ENCODE results near the gene TMA16.
"Not testable (repeated sequence)": the region's sequence is repeated elsewhere in the genome, so short reads cannot be mapped to it uniquely, and the experiment has no call there.

TMA16 gene

DNA sequence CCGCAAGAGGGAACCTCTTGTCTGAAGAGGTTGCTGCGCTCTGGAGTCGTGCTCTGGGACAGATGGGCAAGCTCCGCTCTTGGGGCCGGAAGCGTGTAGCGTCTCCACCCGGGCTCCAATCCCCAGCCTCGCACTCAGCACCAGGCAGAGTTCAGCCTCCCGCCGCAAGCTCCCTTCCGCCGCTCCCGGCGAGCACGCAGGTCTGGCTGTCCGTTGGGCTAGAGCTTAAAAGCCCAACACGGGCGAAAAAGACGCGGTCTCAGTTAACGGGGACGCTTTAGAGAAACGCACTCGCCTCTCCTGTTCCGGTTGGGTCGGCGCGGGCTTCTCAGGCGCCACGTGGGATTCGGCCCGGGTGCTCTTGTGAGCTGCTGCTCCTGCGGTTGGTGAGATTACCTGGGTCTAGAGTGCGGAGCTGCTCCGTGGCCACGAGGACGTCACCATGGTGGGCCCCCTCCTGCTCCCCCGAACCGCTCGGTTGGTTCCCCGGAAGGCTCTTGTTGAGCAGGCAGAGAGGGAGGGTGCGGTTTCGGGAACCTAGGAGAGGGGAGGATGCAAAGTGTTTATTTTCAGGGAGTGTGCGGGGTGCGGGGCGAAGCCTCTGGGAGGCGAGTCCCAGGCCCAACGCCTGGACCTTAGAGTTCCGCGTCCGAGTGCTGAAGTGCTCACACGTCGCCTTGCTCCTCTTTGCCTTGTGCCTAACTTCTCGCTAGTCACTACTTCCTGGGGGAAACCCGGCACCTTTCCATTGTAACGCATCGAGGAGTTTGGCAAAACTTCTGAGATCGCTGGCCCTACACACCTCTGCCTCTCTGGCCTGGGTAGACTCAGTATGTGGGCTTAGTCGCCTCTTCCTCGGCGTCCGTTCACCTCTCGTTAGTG, at the start of gene TMA16:
TSS of gene TMA16 (plus strand) at position 331 of the 882 bp plus-strand sequence. CDS start at position 443, 112 bp downstream.
- peak; percentile 73 for DNase-seq

DNA sequence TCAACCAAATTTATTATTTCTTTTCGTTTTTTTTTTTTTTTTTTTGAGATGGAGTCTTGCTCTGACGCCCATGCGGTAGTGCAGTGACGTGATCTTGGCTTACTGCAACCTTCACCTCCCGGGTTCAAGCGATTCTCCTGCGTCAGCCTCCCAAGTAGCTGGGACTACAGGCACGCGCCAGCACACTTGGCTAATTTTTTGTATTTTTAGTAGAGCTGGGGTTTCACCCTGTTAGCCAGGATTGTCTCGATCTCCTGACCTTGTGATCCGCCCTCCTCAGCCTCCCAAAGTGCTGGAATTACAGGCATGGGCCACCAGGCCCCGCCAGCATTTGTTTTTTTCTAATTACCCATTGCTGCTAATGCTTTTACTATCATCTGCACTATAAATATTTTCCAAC, 47.5 kb upstream of the TMA16 start:
- not testable (repeated sequence) for DNase-seq

DNA sequence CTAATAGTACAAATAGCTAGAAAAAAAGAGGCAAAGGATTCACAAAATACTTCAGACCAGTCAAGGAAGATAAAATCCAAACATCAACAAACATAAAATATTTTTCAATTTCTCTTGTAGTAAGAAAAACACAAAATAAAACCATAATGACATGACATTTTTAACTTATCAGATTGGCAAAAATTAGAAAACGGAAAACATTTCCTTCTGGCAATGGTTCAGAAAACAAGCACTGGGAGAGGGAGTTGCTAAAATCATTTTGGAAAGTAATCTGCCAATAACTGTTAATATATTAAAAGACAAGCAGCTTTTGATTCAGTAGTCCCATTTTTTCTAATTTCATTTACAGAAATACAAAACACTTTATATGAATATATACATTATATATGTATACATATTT, 47.0 kb upstream of the TMA16 start:
- no peak for DNase-seq

DNA sequence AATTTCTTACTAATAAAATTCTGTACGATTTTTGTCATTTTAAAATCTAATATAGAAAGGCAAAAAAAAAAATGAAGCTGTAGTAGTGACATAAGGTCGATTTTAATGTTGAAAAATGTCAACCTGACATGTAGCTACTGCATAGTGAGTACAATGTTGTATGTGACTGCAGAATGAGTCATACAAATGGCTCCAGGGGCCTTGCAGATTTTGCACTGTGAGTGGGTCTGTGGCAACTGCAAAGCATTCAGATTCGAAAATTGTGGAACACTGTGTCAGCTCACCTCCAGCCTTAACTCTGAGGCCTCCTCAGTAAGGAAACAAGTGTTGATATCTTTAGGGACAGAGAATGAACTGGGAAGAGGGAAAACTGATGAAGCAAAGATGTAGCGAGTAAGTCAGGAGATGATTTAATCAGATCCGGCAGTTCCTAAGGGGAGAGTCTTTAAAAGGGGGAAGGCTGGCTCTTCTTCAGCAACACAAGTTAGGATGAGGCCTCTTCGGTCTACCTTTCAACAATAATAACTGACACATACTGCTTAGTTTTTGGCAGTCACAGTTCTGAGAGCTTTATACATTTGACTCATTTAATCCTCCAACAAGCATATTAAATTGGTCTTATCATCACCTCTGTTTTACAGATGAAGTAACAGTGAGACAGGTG, 45.8 kb upstream of the TMA16 start:
- no peak for DNase-seq

DNA sequence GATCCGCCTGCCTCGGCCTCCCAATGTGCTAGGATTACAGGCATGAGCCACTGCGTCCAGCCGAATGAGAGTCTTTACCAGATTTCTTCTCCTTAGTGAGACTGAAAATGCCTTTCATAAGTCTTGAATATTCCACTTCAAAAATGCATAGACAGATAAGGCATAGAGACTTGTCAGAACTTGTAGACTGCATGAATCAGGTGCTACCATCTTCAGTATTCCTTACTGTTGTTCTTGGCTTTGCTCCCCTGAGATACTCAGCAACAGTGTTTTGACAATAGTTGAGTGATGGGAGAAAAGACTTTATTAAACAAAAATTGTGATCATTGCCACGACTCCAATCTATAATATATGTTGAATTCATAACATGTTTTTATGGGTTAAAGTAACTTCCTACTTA, 31.9 kb upstream of the TMA16 start:
- no peak for DNase-seq

DNA sequence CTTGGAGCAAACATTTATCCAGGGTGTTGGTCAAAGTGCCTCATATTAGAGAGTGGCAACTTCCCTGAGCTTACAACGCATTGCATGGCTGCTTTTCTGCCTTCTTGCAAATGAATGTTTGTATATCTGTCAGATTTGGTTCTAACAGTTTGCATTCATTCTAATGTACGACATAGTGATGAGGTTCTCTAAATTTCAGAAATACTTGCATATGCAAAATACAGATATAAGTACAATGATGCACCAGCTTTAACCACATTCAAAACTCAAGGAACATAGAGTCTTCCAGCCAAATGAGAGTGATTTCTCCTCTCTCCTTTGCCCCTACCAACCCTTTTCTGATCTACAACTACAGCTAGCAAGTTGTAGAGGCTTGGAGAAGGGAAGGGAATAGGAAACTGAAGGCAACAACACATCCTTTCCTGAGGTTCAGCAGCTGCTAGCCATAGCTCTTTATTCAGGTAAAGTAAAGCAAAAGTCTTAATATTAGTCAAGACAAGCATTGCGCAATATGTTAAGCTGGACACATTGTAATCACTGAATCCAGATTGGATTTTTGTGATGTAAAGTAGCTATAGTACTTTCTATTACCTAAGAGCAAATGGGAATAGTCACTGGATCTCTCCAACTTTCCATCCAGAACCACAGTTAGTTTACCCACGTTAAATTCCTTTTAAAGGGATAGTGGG, 27.3 kb upstream of the TMA16 start:
- no peak for DNase-seq

DNA sequence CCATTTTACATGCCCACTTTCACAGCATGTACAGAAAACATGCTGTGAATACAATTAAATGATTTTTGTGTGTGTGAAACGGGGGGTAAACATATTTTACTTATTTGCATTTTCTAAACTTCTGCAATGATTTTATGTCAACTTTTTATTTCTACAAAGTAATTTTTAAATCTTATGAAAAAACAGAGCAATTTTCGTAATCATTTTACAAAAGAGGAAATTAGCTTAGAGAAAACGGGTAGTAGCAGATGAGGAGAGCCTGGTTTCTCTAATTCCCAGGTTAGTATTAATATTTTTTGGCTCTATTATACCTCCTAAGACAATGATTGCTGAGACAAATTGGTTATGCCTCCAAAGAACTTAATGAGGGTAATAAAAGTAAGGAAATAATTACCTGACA, 24.1 kb upstream of the TMA16 start:
- DNase-seq = no peak

DNA sequence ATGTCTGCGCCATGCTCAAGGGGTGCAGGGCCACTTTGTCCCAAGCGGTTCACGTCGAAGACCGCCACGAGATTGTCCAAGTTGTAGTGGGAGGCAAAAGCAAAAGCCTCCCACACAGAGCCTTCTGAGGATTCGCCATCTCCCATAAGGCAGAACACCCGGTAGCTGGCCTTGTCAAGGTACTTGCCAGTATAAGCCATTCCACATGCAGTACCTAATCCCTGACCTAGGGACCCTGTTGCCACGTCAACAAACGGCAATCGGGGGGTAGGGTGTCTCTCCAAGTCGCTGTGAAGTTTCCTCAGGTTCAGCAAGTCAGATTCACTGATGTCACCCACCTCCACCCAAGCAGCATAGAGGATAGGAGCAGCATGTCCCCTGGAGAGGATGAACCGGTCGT, 21.4 kb upstream of the TMA16 start:
- DNase-seq = no peak

DNA sequence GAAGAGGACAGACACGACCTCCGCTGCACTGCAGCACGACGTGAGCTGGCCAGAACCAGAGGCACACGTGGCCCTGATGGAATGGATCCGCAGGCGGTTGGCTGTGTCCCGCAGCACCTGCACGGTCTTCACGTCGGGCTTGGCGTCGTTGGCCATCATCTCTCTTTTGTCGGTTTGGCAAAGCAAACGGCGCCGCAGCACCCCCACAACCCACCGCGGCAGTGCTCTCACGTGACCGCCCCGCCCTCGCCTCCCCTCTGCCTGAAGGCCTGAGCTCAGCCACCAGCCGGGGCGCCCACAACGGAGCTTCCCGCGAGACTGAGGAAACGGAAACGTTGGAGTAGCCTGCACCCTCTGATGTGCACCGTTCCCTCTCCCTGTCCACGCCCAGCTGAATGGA, 20.9 kb upstream of the TMA16 start, which contains the start of gene TKTL2:
TSS of gene TKTL2 (minus strand) at position 179 of the 400 bp plus-strand sequence. CDS start at position 159, 20 bp downstream.
- DNase-seq = no peak

DNA sequence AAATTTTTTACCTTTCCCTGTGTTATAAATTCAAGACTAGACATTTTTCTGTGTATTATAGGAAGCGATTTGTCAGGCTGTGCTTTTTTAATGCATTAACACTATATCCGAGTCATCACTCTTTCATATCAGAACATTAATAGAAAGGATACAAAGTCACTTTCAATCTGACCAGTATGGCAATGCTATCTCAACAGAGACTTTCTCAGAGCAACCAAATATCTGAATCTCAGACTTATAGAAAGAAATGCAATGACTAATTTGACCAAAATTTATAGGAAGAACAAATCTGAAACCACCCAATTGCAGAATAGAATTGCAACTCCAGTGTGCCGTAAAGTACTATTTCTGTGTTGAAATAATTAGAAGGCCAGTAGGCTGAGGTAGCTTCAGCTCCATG, 20.5 kb upstream of the TMA16 start:
- no peak for DNase-seq

DNA sequence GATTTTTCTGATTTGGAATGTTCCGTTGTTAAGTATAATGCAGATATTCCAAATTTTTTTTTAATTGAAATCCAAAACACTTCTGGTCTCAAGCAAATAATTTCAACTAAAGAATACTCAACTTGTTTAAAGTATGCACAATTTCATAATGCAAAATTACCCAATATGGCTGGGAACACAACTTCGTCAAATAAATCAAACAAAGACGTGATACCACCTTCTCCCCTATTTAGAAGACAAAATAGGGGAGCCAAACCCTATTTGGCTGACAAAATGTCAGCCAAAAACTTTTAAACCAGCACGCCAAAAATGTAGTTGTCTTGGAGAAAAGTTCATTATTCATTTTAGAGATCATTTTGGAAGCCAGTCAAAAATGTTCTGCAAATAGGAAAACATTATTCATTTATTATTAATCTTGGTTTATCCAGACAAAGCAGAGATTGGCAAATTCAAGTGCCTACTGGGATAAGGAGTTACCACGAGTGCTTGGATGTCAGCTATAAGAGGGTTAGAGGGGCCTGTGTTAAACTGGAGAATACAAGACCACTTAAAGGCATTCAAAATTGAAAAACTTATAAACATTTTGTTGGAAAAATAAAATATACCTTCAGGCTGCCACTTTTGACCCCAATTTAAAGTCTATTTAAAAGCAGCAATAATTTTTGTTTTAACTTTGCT, 17.6 kb upstream of the TMA16 start:
- no peak for DNase-seq

DNA sequence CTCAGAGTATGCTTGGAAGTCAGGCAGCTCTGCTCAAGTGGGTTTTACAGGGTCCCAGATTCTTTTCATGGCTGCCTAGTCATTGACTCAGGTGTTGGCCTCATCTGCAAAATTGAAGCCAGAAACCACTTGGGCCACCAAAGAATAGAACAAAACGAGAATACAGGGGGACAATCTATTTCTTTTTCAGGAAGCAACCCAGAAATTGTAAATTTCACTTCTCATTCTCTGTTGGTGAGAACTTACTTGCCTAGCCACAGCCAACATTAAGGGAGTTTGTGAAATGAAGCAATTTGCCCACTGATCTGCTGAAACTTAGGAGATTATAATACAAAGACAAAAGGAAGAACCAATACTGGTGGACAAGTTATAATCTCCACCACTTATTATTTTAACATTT, 12.3 kb upstream of the TMA16 start:
- DNase-seq = no peak

DNA sequence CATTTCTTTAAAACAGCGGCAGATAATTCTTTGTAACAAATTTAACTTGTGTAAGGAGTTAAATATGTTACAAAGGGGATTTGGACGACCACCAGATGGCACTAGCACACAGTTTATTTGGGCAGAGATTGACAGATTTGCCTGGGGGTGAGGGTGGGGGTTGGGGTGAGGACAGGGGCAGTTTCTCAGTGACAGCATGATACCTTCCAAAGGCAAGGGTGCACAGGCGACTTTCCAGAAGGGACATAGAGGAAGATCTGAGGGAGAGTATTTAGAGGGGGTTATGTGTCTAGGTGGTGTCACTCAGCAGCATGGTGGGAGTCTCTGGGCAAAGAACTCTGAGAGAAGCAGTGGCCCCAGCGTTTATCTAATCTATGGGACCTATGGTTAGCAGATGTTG, 9.6 kb upstream of the TMA16 start:
- no peak for DNase-seq

DNA sequence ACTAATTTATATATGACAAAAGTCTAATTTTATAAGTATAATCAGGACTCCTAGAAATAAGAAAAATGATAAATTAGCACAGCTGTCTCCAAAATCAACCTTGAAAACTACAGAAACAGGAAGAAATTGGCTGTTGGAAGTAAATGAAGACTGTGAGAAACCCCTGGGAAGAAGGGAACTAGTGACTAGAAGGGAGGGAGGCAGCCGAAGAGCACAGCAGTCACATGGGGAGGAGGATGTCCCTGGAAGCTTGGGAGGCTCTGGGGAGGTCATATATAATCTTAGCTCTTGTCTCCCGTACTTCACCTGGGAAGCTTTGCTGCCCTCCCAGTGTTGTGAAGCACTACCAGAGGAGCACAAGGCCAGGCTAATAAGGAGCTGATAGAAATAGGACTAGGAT, 8.9 kb upstream of the TMA16 start:
- DNase-seq = no peak

DNA sequence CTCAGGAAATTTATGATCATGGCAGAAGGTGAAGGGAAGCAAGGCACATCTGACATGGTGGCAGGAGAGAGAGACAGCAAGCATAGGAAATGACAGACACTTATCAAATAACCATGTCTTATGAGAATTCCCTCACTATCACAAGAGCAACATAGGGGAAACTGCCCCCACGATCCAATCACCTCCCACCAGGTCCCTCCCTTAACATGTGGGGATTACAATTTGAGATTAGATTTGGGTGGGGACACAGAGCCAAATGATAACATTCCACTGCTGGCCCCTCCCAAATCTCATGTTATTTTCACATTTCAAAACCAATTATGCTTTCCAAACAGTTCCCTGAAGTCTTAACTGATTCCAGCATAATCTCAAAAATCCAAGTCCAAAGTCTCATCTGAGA, 8.2 kb upstream of the TMA16 start:
- no peak for DNase-seq

DNA sequence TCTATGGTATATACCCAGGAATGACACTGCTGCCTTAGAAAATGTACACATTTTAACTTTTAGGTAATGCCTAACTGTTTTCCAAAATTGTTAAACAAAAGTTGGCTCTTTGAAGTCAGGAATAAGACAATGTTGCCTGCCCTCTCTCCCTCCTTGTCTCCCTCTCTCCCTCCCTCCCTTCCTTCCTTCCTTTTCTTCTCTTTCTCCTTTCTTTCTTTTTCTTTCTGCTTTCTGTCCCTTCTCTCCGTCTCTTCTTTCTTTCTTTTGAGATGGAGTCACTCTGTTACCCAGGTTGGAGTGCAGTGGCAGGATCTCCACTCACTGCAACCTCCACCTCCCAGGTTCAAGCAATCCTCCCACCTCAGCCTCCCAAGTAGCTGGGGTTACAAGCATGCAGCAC, 4.6 kb upstream of the TMA16 start:
- DNase-seq = no peak

DNA sequence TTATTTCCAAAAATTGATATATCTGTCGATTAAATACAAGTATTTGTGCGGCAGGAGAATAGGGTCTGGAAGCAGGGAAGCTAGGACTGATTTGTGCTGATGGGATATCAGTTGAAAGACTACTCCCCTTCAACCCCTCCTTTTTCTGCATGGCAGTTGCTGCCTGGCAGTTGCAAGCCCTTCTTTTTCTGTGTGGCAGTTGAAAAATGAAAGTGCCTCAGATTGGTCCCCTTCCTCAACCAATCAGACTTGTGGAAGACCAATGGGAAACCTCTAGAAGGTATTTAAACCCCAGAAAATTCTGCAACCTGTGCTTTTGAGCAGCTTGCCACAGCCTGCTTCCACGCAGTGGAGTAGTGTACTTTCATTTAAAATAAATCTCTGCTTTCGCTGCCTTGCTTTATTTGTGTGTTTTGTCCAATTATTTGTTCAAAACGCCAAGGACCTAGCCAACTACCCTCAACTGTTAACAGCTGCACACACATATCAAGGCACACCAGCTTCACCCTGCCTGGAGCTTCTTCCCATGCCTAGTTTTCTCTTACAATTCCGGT, 1.5 kb upstream of the TMA16 start:
- no peak for DNase-seq

DNA sequence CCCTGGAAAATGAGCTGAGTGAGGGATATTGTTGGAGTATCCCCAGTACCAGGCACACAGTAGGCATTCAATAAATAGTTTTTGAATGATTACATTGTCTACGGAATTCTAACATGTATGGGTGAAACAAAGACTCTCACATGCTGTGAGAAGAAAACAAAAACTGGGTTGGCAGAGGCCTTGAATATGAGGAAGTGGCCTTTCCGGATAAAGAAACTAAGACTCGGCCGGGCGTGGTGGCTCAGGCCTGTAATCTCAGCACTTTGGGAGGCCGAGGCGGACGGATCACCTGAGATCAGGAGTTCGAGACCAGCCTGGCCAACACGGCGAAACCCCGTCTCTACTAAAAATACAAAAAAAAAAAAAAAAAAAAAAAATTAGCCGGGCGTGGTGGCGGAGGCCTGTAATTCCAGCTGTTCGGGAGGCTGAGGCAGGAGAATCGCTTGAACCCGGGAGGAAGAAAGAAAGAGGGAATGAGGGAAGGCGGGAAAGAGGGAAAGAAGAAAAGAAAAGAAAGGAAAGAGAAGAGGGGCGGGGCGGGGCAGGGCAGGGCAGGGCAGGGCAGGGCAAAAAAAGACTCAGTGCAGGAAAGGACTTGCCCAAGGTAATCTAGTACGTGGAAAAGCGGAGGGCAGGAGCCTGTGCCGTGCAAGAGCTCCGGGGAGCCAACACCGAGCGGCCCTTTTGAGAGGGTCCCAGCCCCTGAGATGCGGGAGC, 689 bp upstream of the TMA16 start:
- no peak for DNase-seq

DNA sequence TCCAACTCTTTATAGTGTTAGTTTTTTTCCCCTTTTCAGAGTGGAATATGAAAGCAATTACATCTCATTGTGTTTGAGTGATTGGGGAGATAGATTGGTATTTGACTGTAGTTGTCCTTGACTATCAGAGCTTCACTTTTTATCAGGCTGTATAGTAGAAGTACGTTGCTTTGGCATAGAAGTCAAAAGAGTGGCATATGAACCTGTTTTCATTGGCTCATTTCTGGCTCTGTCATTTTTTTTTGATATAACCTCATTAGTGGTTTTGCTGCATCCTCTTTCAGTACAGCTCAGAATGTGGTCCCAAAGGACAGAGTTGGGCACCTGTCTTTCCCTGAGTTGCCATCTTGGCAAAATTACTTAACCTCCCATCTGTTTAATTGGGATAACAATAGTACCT, 1.4 kb downstream of the TMA16 start:
- DNase-seq = no peak

DNA sequence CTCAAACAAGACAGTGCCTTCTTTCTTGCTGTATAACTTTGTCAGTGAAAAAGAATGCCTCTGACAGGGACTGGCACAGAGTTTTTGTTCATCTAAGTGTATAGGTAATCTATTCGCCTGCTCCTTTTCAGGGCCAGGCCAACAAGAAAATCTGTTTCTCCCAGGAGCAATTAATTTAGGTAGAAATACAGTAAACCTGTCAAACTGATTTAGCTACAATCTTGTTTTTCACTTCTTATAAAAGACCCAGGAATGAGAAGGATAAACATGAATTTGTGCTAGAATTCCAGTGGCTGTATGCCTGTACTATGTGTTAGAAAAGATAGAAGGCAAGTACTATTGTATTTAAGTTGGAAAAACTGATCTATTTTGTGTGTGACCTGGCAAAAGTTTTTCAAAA, 6.1 kb downstream of the TMA16 start:
- no peak for DNase-seq

DNA sequence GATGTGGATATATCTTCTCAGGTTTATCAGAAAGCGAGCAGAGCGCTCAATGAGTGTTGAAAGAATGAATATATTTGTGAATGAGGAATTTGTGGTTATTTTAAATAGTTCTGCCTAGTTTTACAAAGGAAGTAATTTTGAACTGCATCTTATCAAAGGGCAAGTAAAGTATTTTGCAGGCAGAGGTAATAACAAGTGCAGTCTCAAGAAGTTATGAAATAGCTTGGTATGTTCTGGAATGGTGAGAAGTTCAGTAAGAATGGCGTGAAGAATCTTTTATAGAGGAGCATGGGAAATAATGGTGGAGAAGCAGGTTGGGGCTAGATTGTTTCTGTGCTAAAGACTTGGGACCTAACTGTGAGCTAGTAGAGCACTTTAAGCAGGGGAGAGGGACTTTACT, 10.9 kb downstream of the TMA16 start:
- DNase-seq = no peak

DNA sequence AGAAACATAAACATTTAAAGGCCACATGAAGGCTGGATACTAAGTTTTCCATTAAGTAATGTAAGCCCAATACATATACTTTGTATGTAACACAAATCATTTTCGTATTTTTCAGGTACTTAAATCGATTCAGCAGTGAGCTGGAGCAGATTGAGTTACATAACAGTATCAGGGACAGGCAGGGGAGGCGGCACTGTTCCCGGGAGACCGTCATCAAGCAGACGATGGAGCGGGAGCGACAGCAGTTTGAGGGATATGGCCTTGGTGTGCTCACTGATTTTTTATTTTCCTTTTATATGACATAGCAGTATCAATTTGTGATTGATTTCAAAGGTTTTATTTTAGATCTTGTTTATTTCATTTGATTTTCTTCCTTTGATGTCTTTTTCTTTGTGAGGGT, 20.7 kb downstream of the TMA16 start:
- DNase-seq = no peak

Data from NCI-H510A (cell line).